NCI-H2227 treated with DMSO at 0.1 percent for 48 hours (cell line): ENCODE measurements around the gene GTF2A2.
"Not testable (repeated sequence)": the region's sequence is repeated elsewhere in the genome, so short reads cannot be mapped to it uniquely, and the experiment has no call there.

Experiments
- DNase-seq: peaks from one replicate; lab custom pipeline; 2025; lab: John Stamatoyannopoulos, UW

Gene GTF2A2

DNA sequence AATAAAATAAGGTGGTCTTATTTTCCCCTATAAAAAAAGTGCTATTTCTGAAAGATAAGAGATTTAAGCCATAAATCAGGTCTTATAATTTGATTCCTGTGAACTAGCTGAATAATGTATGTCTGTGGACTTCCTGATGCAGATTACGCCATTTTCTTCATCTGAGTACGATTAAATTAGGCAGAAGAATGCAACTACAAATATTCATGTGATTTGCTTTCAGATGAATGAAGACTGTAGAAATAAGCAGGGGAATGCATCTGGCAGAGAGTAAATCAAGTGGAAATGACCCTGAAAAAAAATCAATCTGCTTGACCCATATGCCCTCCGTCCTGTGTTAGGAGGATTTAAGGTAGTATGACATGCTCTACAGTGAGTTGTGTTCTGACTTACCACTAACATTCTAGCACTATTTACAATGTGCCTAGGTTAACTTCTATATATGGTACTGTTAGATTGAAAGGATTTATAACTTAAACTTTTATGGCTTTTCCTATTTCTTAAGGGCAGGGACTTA lies 17.1 kb upstream of the GTF2A2 start:
- DNase-seq: no peak

GRCh38 chr15:59668556-59668955 lies 11.2 kb upstream of the GTF2A2 start:
- no peak for DNase-seq

DNA sequence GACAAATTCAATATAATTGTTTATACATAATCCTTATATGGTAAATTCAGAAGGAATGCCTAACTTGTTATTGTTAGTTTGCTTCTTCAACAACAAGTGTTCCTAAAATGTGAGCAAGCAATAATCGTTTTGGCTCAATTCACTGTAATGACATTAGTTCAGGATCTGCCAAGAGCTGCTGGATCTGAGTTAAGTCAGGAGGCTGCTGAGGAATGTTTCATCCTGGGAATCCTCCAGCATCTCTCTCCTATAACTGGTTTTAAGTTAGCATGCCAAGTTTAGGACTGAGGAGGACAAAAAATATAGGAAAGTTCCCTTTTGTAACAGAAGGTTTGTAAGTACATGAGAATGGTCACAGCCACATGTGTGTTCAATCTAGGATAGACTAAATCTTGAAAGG lies 4.9 kb upstream of the GTF2A2 start:
- DNase-seq: no peak

DNA sequence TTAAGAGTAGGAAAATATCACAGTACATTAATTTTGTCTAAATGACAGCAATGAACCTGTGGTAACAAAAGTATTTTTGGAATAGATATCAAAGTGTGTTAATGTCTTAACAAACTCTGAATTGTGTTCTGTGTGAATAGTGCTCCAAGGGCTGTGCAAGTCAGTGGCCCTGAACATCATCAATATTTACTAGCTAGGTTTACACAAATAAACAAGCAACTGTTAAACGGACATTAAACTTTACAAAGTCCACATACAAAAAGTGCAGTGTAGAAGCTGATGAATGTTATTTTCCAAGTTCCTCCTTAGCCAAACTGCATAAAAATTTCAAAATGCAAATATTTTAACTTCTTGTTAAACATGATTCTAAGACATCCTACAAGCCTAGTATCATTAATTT lies 2.1 kb upstream of the GTF2A2 start:
- DNase-seq: no peak

DNA sequence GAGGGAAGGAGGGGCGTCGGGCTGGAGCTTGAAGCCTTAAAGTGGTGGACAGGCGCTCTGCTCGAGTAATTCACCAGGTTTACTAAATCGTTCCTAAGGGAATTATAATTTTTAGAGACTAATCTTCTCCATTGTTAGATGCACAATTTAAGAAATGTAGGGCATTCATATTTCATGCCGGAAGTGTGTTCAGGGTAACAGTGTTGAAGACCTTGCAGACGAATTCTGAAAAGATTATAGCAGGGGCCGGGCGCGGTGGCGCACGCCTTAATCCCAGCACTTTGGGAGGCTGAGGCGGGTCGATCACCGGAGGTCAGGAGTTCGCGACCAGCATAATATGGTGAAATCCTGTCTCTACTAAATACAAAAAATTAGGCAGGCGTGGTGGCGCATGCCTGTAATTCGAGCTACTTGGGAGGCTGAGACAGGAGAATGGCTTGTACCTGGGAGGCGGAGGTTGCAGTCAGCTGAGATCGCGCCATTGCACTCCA lies 365 bp upstream of the GTF2A2 start:
- DNase-seq: no peak

GRCh38 chr15:59654046-59654445 lies 3.3 kb downstream of the GTF2A2 start:
- DNase-seq: no peak

- DNase-seq: no peak
Observed at GRCh38 chr15:59649603-59650002, 7.7 kb downstream of the GTF2A2 start.

DNA sequence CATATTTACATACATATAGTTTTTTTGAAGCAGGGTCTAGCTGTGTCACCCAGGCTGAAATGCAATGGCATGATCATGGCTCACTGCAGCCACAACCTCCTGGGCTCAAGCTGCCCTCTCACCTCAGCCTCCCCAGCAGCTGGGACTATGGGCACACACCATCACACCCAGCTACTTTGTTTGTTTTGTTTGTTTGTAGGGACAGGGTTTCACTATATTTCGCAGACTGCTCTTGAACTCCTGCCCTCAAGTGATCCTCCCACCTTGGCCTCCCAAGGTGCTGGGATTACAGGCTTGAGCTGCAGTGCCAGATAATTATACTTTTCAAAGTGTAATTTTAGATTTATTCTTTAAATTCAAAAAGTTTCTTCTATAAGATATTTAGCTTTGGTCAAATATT lies 10.2 kb downstream of the GTF2A2 start:
- DNase-seq: no peak

DNA sequence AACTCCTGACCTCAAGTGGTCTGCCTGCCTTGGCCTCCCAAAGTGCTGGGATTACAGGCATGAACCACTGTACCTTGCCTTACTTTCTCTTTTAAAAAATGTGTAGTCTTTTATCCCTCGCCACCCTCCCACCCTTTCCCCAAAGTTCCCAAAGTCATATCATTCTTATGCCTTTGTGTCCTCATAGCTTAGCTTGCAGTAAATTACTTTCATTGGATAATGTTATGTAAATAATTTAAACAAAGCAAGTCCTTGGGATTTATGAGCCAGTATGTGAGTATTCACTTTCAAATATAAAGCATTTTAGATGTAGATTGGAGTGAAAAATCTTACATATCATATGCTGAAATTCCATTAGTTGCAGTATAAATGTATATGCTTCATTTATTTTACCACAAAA lies 11.0 kb downstream of the GTF2A2 start:
- DNase-seq: no peak

DNA sequence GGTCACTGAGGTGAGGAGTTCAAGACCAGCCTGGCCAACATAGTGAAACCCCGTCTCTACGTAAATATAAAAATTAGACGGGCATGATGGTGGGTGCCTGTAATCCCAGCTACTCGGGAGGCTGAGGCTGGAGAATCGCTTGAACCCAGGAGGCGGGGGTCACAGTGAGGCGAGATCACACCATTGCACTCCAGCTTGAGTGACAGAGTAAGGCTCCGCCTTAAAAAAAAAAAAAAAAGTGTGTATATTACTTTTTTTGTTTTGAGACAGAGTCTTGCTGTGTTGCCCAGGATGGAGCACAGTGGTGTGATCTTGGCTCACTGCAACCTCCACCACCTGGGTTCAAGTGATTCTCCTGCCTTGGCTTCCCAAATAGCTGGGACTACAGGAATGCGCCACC lies 11.5 kb downstream of the GTF2A2 start:
- not testable (repeated sequence) for DNase-seq

DNA sequence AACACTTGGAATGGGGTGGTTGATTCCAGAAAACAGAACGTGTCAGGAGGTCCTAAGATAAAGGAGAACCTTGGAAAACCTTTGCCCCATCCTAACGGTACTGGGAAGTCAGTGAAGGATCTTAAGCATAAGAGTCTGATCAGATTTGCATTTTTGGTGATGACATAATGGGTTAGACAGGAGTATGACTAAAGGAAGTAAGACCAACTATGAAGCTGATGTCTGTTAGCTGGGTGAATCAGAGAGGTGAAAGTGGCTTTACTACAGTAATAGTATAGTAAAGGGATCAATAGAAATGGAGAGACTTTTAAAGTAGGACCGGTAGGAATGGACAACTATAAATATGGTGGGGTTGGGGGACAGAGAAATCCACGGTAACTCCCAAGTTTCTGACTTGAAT lies 12.6 kb downstream of the GTF2A2 start:
- DNase-seq: no peak

- DNase-seq: no peak
Observed at GRCh38 chr15:59642351-59642750, 15.0 kb downstream of the GTF2A2 start.

DNA sequence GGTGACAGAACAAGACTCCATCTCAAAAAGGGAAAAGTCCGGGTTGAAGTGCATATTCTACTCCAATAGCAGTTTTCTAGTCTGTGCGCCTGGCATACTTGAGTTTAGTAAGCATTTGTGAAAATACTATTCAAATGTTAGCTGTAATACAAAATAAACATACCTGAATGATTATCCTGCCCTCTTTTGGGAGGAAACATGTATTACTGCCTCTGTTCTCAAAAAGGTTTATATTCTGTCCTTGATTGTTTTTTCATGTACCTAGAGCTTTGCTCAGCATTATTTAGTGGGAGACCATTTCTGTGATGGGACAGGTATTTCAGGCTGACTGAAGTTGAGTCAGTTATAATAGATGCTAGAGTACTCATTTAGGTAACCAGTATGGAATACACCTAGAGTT lies 19.8 kb downstream of the GTF2A2 start:
- not testable (repeated sequence) for DNase-seq

- DNase-seq: no peak
Observed at GRCh38 chr15:59636184-59636583, 21.1 kb downstream of the GTF2A2 start.

DNA sequence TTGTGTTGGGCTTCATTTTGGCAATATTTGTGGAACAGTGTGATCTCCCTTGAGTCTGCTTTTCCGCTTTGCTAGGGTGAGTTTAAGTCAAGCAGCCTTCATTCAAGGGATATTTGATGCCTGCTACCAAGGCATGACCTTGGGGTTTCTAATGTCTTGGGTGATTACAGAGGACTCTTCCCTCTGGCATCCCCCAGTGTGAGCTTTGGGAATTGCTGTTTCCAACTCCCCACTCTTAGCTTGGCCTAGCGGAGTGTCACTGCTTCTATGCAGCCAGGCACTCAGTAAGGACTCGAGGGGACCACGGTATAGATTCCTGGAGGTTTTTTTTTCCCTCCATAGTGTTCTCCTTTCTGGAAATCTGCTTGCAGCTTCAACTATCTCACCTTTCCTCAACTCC lies 24.6 kb downstream of the GTF2A2 start:
- DNase-seq: no peak

GRCh38 chr15:59622289-59622688 lies 35.0 kb downstream of the GTF2A2 start:
- no peak for DNase-seq

- DNase-seq: no peak
Observed at GRCh38 chr15:59618406-59618805, 38.9 kb downstream of the GTF2A2 start.

DNA sequence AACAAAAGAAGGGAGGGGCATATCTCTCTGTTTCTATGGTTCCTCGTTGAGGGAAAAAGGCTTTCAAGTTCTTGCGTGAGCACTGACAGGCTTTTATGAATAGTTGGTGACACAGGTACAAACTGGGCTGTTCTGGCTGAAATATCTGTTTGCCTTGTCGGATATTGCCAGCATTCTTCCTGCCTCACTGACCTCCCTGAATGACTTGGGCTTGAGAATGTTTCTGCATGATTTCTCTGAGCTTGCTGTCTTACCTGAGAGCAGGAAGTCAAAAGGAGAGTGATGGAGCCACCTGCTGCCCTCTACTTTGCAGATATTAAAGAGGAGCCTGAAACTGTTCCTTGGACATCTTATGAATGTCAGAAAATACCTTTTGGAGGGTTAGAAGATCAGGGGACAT lies 40.9 kb downstream of the GTF2A2 start:
- no peak for DNase-seq

DNA sequence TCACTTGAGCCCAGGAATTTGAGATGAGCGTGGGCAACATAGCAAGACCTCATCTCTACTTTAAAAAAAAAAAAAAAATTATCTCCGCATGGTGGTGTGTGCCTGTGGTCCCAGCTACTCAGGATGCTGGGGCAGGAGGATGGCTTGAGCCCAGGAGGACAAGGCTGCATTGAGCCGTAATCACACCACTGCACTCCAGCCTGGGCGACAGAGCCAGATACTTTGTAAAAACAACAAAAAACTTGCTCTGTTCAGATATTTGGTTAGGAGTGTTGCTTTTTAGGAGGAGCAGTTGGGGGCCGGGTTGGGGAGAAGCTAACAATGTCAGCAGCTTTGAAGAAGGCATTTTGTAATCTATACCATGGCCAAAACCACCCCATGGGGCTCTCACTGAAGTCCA lies 41.7 kb downstream of the GTF2A2 start:
- no peak for DNase-seq

GRCh38 chr15:59614153-59614552 lies 43.2 kb downstream of the GTF2A2 start:
- DNase-seq: no peak

GRCh38 chr15:59611276-59612260 lies 45.7 kb downstream of the GTF2A2 start, which contains the start of gene GCNT3:
Gene GCNT3 (plus strand): TSS chr15:59611783. CDS start chr15:59618239, 6,456 bp downstream.
- no peak for DNase-seq

- DNase-seq: no peak
Observed at GRCh38 chr15:59609730-59610712, 47.3 kb downstream of the GTF2A2 start.
